Mammary epithelial cell (primary cell): ENCODE measurements around the gene CASP2.

Experiments used
- CTCF ChIP-seq, 2 donors: IDR thresholded peaks in 1 of 2; conservative IDR thresholded peaks in 1 of 2; 2 replicates each; pipeline ENCODE4 v1.5.1; 2011 to 2012; ENCODE audit warnings: inconsistent platforms in 2 of 2, low read length in 2 of 2, mild to moderate bottlenecking in 2 of 2, control low read depth in 1 of 2, low read depth in 1 of 2; ENCODE audit not compliant: insufficient read depth in 1 of 2; ENCODE audit errors: extremely low read depth in 1 of 2
- EZH2 ChIP-seq: IDR thresholded peaks from 2 replicates; pipeline ENCODE4 v1.6.1; 2012; ENCODE audit warnings: low read length, inconsistent platforms, borderline replicate concordance

- TF ChIP-seq CTCF (conservative IDR thresholded peaks at IDR 0.05 in 1 of 2, IDR thresholded peaks at IDR 0.05 in 1 of 2; ENCODE audit: extremely low read depth in 1 of 2, insufficient read depth in 1 of 2, low read depth in 1 of 2, low read length in 2 of 2): no peak
- TF ChIP-seq EZH2: no peak
These were observed 16.9 kb upstream of the CASP2 start for GRCh38 chr7:143271240-143271639.
